Subcutaneous abdominal adipose tissue (tissue), 5 donors: ENCODE results near the gene TBX2.
"Not testable (repeated sequence)": the region's sequence is repeated elsewhere in the genome, so short reads cannot be mapped to it uniquely, and the experiment has no call there.

Source experiments
- H3K27ac ChIP-seq: one replicate; pipeline ENCODE4 v1.7.0; 2013; ENCODE audit warnings: low read depth, mild to moderate bottlenecking, inconsistent platforms, low read length, moderate library complexity
- H3K27me3 ChIP-seq, 5 donors: one replicate each; pipeline ENCODE4 v1.7.0; 2013; ENCODE audit warnings: low read length in 5 of 5, inconsistent platforms in 1 of 5; ENCODE audit not compliant: control insufficient read depth in 5 of 5, insufficient read depth in 4 of 5
- H3K36me3 ChIP-seq, 5 donors: one replicate each; pipeline ENCODE4 v1.7.0; 2013; ENCODE audit warnings: low read length in 5 of 5; ENCODE audit not compliant: control insufficient read depth in 5 of 5, insufficient read depth in 5 of 5
- H3K4me1 ChIP-seq, 5 donors: one replicate each; pipeline ENCODE4 v1.7.0; 2013; ENCODE audit warnings: low read length in 5 of 5, mild to moderate bottlenecking in 3 of 5, moderate library complexity in 1 of 5; ENCODE audit not compliant: control insufficient read depth in 5 of 5, insufficient read depth in 5 of 5
- H3K4me3 ChIP-seq, 5 donors: one replicate each; pipeline ENCODE4 v1.7.0; 2013; ENCODE audit warnings: low read length in 5 of 5, low read depth in 1 of 5
- H3K9ac ChIP-seq, 5 donors: one replicate each; pipeline ENCODE4 v1.7.0; 2013; ENCODE audit warnings: low read length in 5 of 5, mild to moderate bottlenecking in 4 of 5, moderate library complexity in 3 of 5
- H3K9me3 ChIP-seq, 5 donors: one replicate each; pipeline ENCODE4 v1.7.0; 2013; ENCODE audit warnings: low read length in 5 of 5; ENCODE audit not compliant: control insufficient read depth in 5 of 5
- donor health status: healthy.
- donor health status: healthy.
- donor health status: healthy.
- donor health status: healthy.
- donor health status: healthy.

Gene TBX2

GRCh38 chr17:61429831-61430230 lies 30.2 kb downstream of the TBX2 start:
- not testable (repeated sequence) for H3K4me3 ChIP-seq, H3K27ac ChIP-seq, H3K4me1 ChIP-seq, H3K36me3 ChIP-seq, H3K9me3 ChIP-seq, H3K9ac ChIP-seq
- peaks cover 0 to 10% (median 6%) of the 10 kb centered on the region in 5 donors for H3K27me3 ChIP-seq

DNA sequence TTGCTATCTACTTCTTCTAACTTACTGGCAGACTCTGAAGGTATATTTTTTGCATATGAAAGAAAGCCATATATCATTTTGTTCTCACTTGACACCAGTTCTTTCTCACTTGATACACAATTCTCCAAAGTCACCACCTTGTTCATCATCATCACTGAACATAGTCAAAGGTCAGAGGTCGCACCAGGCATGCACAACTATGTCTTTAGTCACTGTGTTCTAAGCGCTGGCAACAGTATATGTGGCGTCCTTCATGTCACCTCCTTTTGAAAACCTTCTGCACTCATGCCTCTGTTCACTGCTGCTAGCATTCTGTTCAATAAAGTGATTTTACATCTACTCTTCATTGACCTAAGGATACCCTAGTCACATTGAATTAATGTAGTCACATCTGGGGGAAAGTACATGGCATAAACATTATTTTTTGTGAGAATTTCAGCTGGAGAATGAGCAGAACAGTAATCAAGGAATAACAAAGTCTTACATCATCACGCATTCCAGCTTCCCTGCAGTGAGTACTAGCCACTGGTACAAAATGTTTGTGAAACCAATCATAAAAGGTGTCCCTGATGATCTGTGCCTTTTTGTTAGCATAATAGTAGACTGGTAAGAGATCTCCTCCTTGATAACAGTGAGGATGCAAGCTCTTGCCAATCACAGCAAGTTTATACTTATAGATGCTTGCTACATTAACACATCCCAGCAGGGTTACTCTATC lies 32.1 kb downstream of the TBX2 start:
- Histone ChIP-seq H3K9ac (no peak overlapping the region), H3K27ac (no peak overlapping the region), H3K4me1 (no peaks in the 10 kb centered on the region), H3K36me3 (no peaks in the 10 kb centered on the region), H3K27me3 (no peaks in the 10 kb centered on the region), H3K4me3 (no peak overlapping the region), H3K9me3 (peaks cover 0 to 9% (median 4%) of the 10 kb centered on the region in 5 donors)

- H3K27ac ChIP-seq, result no peak overlapping the region
- H3K9ac ChIP-seq, result no peak overlapping the region
- no peaks in the 10 kb centered on the region for H3K36me3 ChIP-seq
- H3K9me3 ChIP-seq, result peaks cover 3 to 15% (median 9%) of the 10 kb centered on the region in 5 donors
- no peak overlapping the region for H3K4me3 ChIP-seq
- H3K4me1 ChIP-seq, result no peaks in the 10 kb centered on the region
- peaks cover 0 to 5% (median 0%) of the 10 kb centered on the region in 5 donors for H3K27me3 ChIP-seq
These were observed 36.6 kb downstream of the TBX2 start for GRCh38 chr17:61436273-61436672.

- no peak overlapping the region for H3K4me3 ChIP-seq
- no peak overlapping the region for H3K27ac ChIP-seq
- no peak overlapping the region for H3K9ac ChIP-seq
- H3K9me3 ChIP-seq, result peaks cover 3 to 15% (median 9%) of the 10 kb centered on the region in 5 donors
- H3K27me3 ChIP-seq, result peaks cover 0 to 5% (median 0%) of the 10 kb centered on the region in 5 donors
- H3K4me1 ChIP-seq, result no peaks in the 10 kb centered on the region
- no peaks in the 10 kb centered on the region for H3K36me3 ChIP-seq
These were observed 37.5 kb downstream of the TBX2 start for GRCh38 chr17:61436995-61437704.

- Histone ChIP-seq H3K27ac (no peak overlapping the region), H3K4me3 (no peak overlapping the region), H3K36me3 (no peaks in the 10 kb centered on the region), H3K9me3 (peaks cover 0 to 15% (median 6%) of the 10 kb centered on the region in 5 donors), H3K9ac (no peak overlapping the region), H3K4me1 (peaks cover 0 to 2% (median 0%) of the 10 kb centered on the region in 5 donors), H3K27me3 (peaks cover 0 to 14% (median 10%) of the 10 kb centered on the region in 5 donors)
These were observed 41.1 kb downstream of the TBX2 start for GRCh38 chr17:61440697-61441096.

DNA sequence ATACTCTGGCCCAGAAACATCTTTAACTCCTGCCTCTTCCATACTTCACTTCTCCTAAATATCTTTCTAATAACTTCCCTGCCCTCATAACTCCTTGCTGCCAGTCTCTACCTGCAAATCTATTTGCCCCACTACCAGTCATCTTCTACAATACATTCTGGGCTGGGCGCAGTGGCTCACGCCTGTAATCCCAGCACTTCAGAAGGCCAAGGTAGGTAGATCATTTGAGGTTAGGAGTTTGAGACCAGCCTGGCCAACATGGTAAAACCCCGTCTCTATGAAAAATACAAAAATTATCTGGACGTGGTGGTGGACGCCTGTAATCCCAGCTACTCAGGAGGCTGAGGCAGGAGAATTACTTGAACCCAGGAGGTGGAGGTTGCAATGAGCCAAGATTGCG lies 41.9 kb downstream of the TBX2 start:
- H3K4me3 ChIP-seq, H3K9ac ChIP-seq, H3K9me3 ChIP-seq, H3K36me3 ChIP-seq, H3K27ac ChIP-seq, H3K4me1 ChIP-seq: not testable (repeated sequence)
- peaks cover 0 to 14% (median 10%) of the 10 kb centered on the region in 5 donors for H3K27me3 ChIP-seq

DNA sequence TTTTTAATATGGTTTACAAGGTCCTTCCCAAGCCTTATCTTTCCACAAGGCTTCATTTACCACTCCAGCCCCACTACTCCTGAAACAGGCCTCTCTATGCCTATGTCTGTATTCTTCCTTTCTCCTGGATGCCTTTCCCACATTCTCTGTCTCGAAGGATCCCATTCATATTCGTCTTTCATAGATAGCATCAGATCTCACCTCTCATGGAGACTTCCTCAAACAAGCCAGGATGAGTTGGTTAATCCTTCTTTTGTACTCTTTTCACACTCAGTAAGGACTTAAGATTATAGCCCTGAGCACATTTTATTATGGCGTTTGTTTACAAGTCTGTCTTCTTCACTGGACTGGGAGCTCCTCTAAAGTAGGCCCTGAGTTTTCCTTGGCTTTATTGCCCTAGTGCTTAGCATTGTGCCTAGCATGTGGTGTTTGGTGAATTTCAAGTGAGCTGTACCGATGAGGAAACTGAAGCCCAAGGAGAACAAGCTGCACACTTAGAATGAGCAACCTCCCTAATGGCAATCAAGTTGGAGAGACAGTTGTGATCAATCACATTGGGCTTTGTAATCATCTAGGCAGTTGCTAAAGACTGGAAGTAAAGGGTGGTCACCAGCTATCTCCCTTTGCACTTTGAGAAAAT lies 42.6 kb downstream of the TBX2 start:
- H3K27ac ChIP-seq, result no peak overlapping the region
- H3K9ac ChIP-seq, result no peak overlapping the region
- H3K36me3 ChIP-seq, result no peaks in the 10 kb centered on the region
- no peak overlapping the region for H3K4me3 ChIP-seq
- peaks cover 0 to 2% (median 0%) of the 10 kb centered on the region in 5 donors for H3K4me1 ChIP-seq
- peaks cover 0 to 14% (median 13%) of the 10 kb centered on the region in 5 donors for H3K27me3 ChIP-seq
- peaks cover 0 to 9% (median 6%) of the 10 kb centered on the region in 5 donors for H3K9me3 ChIP-seq

DNA sequence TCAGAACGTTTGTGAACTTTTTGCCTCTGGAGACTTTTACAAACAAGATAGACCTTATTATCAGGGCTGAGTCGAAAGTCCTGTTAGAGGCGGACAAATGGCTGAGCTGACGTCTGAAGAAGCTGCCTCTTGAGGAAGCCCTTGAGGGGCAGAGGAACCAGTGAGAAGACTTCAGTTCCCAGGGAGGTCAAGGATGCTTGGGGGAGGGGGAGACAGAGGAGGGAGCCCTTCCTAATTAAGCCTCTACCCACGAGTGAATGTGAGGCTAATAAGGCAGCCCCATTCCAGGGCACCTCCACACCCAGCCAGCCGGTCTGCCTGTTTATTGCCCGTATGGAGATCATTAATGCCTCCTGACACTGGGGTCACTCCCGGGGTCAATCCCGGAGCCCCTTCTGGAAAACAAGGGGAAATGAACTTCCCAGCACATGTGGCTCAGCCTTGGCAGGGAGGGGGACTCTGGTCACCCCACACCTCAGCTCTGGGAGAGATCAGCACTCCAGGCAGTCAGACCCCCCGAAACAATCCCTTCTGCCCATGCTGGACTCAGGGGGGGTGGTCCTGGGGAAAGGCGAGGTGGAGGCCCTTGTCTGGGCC lies 43.3 kb downstream of the TBX2 start:
- H3K27me3 ChIP-seq, result peaks cover 0 to 14% (median 13%) of the 10 kb centered on the region in 5 donors
- no peak overlapping the region for H3K4me3 ChIP-seq
- H3K4me1 ChIP-seq, result peaks cover 0 to 2% (median 0%) of the 10 kb centered on the region in 5 donors
- H3K27ac ChIP-seq, result no peak overlapping the region
- H3K9me3 ChIP-seq, result peaks cover 0 to 5% (median 2%) of the 10 kb centered on the region in 5 donors
- H3K9ac ChIP-seq, result no peak overlapping the region
- no peaks in the 10 kb centered on the region for H3K36me3 ChIP-seq

- Histone ChIP-seq H3K9ac (no peak overlapping the region), H3K36me3 (no peaks in the 10 kb centered on the region), H3K9me3 (no peaks in the 10 kb centered on the region), H3K4me3 (peak overlapping the region in 1 of 5 donors; percentile 40), H3K27ac (no peak overlapping the region), H3K4me1 (peaks cover 0 to 2% (median 0%) of the 10 kb centered on the region in 5 donors), H3K27me3 (peaks cover 0 to 14% (median 13%) of the 10 kb centered on the region in 5 donors)
These were observed 43.8 kb downstream of the TBX2 start for GRCh38 chr17:61443475-61443882.
